Endometrial microvascular endothelial cells (primary cell): Measurements from ENCODE around the gene LRRC30. TPM values are rescaled to one million over a fixed set of nuclear protein-coding genes. Genes with fewer than 3 reads are reported as not detected.
"Not testable (repeated sequence)": the region's sequence is repeated elsewhere in the genome, so short reads cannot be mapped to it uniquely, and the experiment has no call there.

Experiments
- in situ Hi-C: cut with HindIII; loops from 2 replicates; pipeline ENCODE4 v1.10.0; 2017; ENCODE audit warnings: low sequenced_read_pairs, low pct_unique_long_range_greater_than_20kb; ENCODE audit errors: inconsistent ontology term
- total RNA-seq: library from RNA; depleted of rRNA; stranded (reverse); fragments of >200 nt; gene quantifications from one replicate; pipeline ENCODE4 v1.2.3, GENCODE V29; 2015; ENCODE audit errors: inconsistent ontology term

LRRC30 gene
- not detected for total RNA-seq

GRCh38 chr18:7230626-7231349 is at the start of gene LRRC30:
TSS of gene LRRC30 (plus strand) at chr18:7231089. CDS start at chr18:7231139, 50 bp downstream.
- in situ Hi-C loops = no loop called here

- in situ Hi-C loops = no loop called here
These were observed 45.2 kb upstream of the LRRC30 start for GRCh38 chr18:7185701-7186100.

GRCh38 chr18:7190547-7191156 is 40.2 kb upstream of the LRRC30 start:
- in situ Hi-C loops = no loop called here

GRCh38 chr18:7191736-7192135 is 39.2 kb upstream of the LRRC30 start:
- in situ Hi-C loops = no loop called here

- in situ Hi-C loops = no loop called here
These were observed 35.6 kb upstream of the LRRC30 start for GRCh38 chr18:7195266-7195665.

- in situ Hi-C loops = no loop called here
These were observed 34.5 kb upstream of the LRRC30 start for GRCh38 chr18:7196421-7196820.

- in situ Hi-C loops = no loop called here
These were observed 33.0 kb upstream of the LRRC30 start for GRCh38 chr18:7197854-7198253.

GRCh38 chr18:7198326-7198725 is 32.6 kb upstream of the LRRC30 start:
- in situ Hi-C loops = no loop called here

GRCh38 chr18:7201096-7201495 is 29.8 kb upstream of the LRRC30 start:
- in situ Hi-C loops = no loop called here

GRCh38 chr18:7202169-7202568 is 28.7 kb upstream of the LRRC30 start:
- in situ Hi-C loops = no loop called here

GRCh38 chr18:7203601-7204000 is 27.3 kb upstream of the LRRC30 start:
- in situ Hi-C loops = not testable (repeated sequence)

GRCh38 chr18:7205346-7205745 is 25.5 kb upstream of the LRRC30 start:
- in situ Hi-C loops = no loop called here

GRCh38 chr18:7206217-7206616 is 24.7 kb upstream of the LRRC30 start:
- in situ Hi-C loops = no loop called here

- in situ Hi-C loops = no loop called here
These were observed 23.4 kb upstream of the LRRC30 start for GRCh38 chr18:7207366-7207915.

GRCh38 chr18:7221424-7222155 is 9.3 kb upstream of the LRRC30 start:
- in situ Hi-C loops = no loop called here

- in situ Hi-C loops = no loop called here
These were observed 6.7 kb upstream of the LRRC30 start for GRCh38 chr18:7224198-7224597.

- in situ Hi-C loops = no loop called here
These were observed 1.3 kb downstream of the LRRC30 start for GRCh38 chr18:7232218-7232617.

- in situ Hi-C loops = no loop called here
These were observed 2.4 kb downstream of the LRRC30 start for GRCh38 chr18:7233134-7233810.

GRCh38 chr18:7234091-7234490 is 3.2 kb downstream of the LRRC30 start:
- in situ Hi-C loops = no loop called here
